Epithelial cell of esophagus (primary cell): ENCODE measurements around the gene SERTAD4.
A peak's percentile ranks its signal among the peaks of the same experiment; 100 is the strongest.

Experiments used
- DNase-seq: peaks from one replicate; pipeline ENCODE4 v3.0.0; 2010; ENCODE audit warnings: low read depth
- H3K4me3 ChIP-seq: 2 replicates; pipeline ENCODE4 v1.5.1; 2011; ENCODE audit warnings: mild to moderate bottlenecking, low read length, control low read depth
- CTCF ChIP-seq: IDR thresholded peaks from 2 replicates; pipeline ENCODE4 v1.5.1; 2011; ENCODE audit warnings: low read depth, mild to moderate bottlenecking, low read length, control low read depth, inconsistent platforms; ENCODE audit not compliant: insufficient read depth; ENCODE audit errors: missing control alignments

The SERTAD4 gene

GRCh38 chr1:210233216-210233494 is 559 bp downstream of the SERTAD4 start:
- no peak for TF ChIP-seq CTCF
- DNase-seq, result peak; percentile 19
- peak overlapping the region; percentile 49 for H3K4me3 ChIP-seq

- no peak for TF ChIP-seq CTCF
- DNase-seq, result peak; percentile 67
- peak overlapping the region; percentile 49 for H3K4me3 ChIP-seq
Observed at GRCh38 chr1:210233495-210234328, 1.1 kb downstream of the SERTAD4 start.

- DNase-seq, result no peak
- no peak for TF ChIP-seq CTCF
- peak overlapping the region; percentile 49 for H3K4me3 ChIP-seq
Observed at GRCh38 chr1:210234329-210234757, 1.7 kb downstream of the SERTAD4 start.

GRCh38 chr1:210235363-210236053 is 2.9 kb downstream of the SERTAD4 start:
- no peak overlapping the region for H3K4me3 ChIP-seq
- DNase-seq, result no peak

GRCh38 chr1:210236386-210236839 is 3.8 kb downstream of the SERTAD4 start:
- no peak for TF ChIP-seq CTCF
- DNase-seq, result no peak
- no peak overlapping the region for H3K4me3 ChIP-seq

More at GRCh38 chr1:210235363-210236053, 2.9 kb downstream of the SERTAD4 start:
- TF ChIP-seq CTCF, result no peak

GRCh38 chr1:210236840-210237409 is 4.3 kb downstream of the SERTAD4 start:
- no peak for TF ChIP-seq CTCF
- no peak overlapping the region for H3K4me3 ChIP-seq
- no peak for DNase-seq

GRCh38 chr1:210237479-210237878 is 4.9 kb downstream of the SERTAD4 start:
- TF ChIP-seq CTCF, result no peak
- H3K4me3 ChIP-seq, result no peak overlapping the region
- no peak for DNase-seq
